Right lobe of liver (tissue), 6 donors: ENCODE measurements around the gene MAFB. TPM values are rescaled to one million over a fixed set of nuclear protein-coding genes. Genes with fewer than 3 reads are reported as not detected.

Experiments used
- ATAC-seq, 4 donors: fragments of 200-7000 bp; cut with Tn5 transposase; one replicate each; pipeline ENCODE4 v1.9.1; 2020; ENCODE audit warnings: mild to moderate bottlenecking in 4 of 4, moderate library complexity in 4 of 4
- DNase-seq, 3 donors: peaks; one replicate each; pipeline ENCODE4 v3.0.0-alpha.2; 2020
- H3K27ac ChIP-seq, 3 donors: fragments of 200-600 bp; one replicate each; pipeline ENCODE4 v1.8.0; 2022
- H3K27me3 ChIP-seq, 2 donors: fragments of 200-600 bp; one replicate each; pipeline ENCODE4 v1.8.0; 2022
- H3K36me3 ChIP-seq, 4 donors: fragments of 200-600 bp; sonication (generic) in 1 of 4; one replicate each; pipeline versions ENCODE4 v1.5.1 to v1.8.0; 2017 to 2022; ENCODE audit warnings: control low read depth in 1 of 4
- H3K4me1 ChIP-seq, 4 donors: fragments of 200-600 bp; sonication (generic) in 1 of 4; one replicate each; pipeline versions ENCODE4 v1.5.1 to v1.8.0; 2017 to 2022; ENCODE audit warnings: control low read depth in 1 of 4
- H3K4me3 ChIP-seq, 3 donors: fragments of 200-600 bp; one replicate each; pipeline ENCODE4 v1.8.0; 2022
- H3K9me3 ChIP-seq, 4 donors: fragments of 200-600 bp; sonication (generic) in 1 of 4; one replicate each; pipeline versions ENCODE4 v1.5.1 to v1.8.0; 2017 to 2022; ENCODE audit warnings: control low read depth in 1 of 4
- POLR2A ChIP-seq: fragments of 450-650 bp; IDR thresholded peaks from one replicate; pipeline ENCODE4 v1.6.1; 2017; ENCODE audit warnings: antibody characterized with exemption, mild to moderate bottlenecking
- WGBS: methylation state at CpG from one replicate; pipeline ENCODE4 v1.1.6; 2018; ENCODE audit warnings: low coverage, low lambda C conversion rate; ENCODE audit not compliant: insufficient coverage; ENCODE audit errors: missing lambda C conversion rate; 5-methylcytosine and 5-hydroxymethylcytosine counted together
- intact Hi-C, 2 donors: fragments of 100-400 bp; cut with DNase I; formaldehyde crosslinking; loops; one replicate each; pipeline versions ENCODE4 v1.11.2 to v1.14.1; 2022
- total RNA-seq, 6 experiments: library from RNA; depleted of rRNA in 2 of 6; stranded (reverse); fragments of >200 nt in 2 of 6; fragmentation: NEBNext Ultra II Directional in 3 of 6; extraction: Animal tissue kit (Norgen Biotek cat#: 25700) in 3 of 6; gene quantifications; one replicate each; pipeline versions ENCODE4 v1.1.0 to v1.2.4, GENCODE V29; 2016 to 2023
- TF ChIP-seq, protein P1 (sequence below), 4 donors: fragments of 200-600 bp in 3 of 4; fragments of 450-650 bp in 1 of 4; IDR thresholded peaks; one replicate each; pipeline versions ENCODE4 v1.5.1 to v1.8.0; 2016 to 2022; ENCODE audit warnings: antibody characterized with exemption in 4 of 4, mild to moderate bottlenecking in 2 of 4
- donor health status: DM: no; HTN: yes; CAD: no.
- donor health status: DM: no; HTN: no; CAD: no.
- donor health status: DM: no; HTN: no; CAD: no.
- donor health status: DM: no; HTN: yes; CAD: no.
- donor health status: DM: no; HTN: yes; CAD: no.

The MAFB gene
- total RNA-seq, 6 experiments from 2014 or later, result 16.6 to 32.3 (median 22.5) TPM

DNA sequence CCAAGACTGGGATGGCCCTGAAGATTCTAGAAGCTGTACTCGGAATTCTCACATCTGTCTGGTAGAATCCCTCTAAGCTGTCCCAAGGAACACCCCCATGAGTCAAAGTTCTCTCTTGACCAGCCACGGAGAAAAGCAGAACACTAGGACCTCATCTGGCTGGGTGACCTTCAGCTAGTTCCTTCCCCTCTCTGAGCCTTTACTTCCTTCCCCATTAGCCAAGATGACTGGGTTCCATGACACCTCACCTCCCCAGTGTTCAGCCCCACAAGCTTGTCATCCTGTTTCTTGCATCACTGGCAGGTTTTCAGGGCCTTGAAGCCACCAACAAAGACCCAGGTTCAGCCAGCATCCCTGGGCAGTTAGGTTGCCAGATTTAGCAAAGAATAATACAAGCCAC is 47.8 kb downstream of the MAFB start:
- no peaks in the 10 kb centered on the region for H3K9me3 ChIP-seq
- no peak overlapping the region for H3K4me3 ChIP-seq
- ATAC-seq, result peak; percentile 19 to 32 (median 26)
- no peak overlapping the region for H3K27ac ChIP-seq
- no peaks in the 10 kb centered on the region for H3K27me3 ChIP-seq
- intact Hi-C loops, result no loop called here
- peak in 1 of 3 donors; percentile 39 for DNase-seq
- H3K36me3 ChIP-seq, result no peaks in the 10 kb centered on the region
- TF ChIP-seq, protein P1, sequence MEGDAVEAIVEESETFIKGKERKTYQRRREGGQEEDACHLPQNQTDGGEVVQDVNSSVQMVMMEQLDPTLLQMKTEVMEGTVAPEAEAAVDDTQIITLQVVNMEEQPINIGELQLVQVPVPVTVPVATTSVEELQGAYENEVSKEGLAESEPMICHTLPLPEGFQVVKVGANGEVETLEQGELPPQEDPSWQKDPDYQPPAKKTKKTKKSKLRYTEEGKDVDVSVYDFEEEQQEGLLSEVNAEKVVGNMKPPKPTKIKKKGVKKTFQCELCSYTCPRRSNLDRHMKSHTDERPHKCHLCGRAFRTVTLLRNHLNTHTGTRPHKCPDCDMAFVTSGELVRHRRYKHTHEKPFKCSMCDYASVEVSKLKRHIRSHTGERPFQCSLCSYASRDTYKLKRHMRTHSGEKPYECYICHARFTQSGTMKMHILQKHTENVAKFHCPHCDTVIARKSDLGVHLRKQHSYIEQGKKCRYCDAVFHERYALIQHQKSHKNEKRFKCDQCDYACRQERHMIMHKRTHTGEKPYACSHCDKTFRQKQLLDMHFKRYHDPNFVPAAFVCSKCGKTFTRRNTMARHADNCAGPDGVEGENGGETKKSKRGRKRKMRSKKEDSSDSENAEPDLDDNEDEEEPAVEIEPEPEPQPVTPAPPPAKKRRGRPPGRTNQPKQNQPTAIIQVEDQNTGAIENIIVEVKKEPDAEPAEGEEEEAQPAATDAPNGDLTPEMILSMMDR (IDR thresholded peaks at IDR 0.05), result no peak
- TF ChIP-seq POLR2A, result no peak
- H3K4me1 ChIP-seq, result peaks cover 0 to 5% (median 0%) of the 10 kb centered on the region in 4 donors
- WGBS, result 40% methylated on average over 1 of the region's 2 CpGs

DNA sequence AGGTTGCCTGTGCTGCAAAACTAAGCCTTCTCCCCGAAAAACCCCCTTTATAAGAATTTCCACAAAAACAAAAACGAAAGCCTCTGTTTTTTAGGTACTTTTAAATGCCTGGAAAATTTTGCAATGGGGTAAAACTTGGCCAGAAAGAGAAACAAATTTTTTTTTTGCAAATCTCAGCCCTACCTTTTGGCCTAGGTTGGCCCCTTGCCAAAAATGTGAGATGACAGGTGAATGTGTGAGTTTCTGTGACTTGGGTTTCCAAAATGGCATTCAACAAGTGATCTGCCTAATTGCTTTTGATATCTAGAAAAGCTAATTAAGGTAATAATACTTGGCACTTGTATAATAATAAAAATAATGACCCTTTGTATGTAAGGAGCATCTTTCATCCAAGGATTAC is 48.4 kb downstream of the MAFB start:
- intact Hi-C loops, result no loop called here
- ATAC-seq (no peak), DNase-seq (no peak)
- no peak overlapping the region for H3K27ac ChIP-seq
- no peaks in the 10 kb centered on the region for H3K9me3 ChIP-seq
- H3K4me3 ChIP-seq, result no peak overlapping the region
- WGBS, result 50% methylated on average over 1 of the region's 2 CpGs
- H3K4me1 ChIP-seq, result peaks cover 0 to 5% (median 0%) of the 10 kb centered on the region in 4 donors
- H3K27me3 ChIP-seq, result no peaks in the 10 kb centered on the region
- H3K36me3 ChIP-seq, result no peaks in the 10 kb centered on the region
- no peak for TF ChIP-seq POLR2A
- TF ChIP-seq, protein P1 (IDR thresholded peaks at IDR 0.05), result no peak

DNA sequence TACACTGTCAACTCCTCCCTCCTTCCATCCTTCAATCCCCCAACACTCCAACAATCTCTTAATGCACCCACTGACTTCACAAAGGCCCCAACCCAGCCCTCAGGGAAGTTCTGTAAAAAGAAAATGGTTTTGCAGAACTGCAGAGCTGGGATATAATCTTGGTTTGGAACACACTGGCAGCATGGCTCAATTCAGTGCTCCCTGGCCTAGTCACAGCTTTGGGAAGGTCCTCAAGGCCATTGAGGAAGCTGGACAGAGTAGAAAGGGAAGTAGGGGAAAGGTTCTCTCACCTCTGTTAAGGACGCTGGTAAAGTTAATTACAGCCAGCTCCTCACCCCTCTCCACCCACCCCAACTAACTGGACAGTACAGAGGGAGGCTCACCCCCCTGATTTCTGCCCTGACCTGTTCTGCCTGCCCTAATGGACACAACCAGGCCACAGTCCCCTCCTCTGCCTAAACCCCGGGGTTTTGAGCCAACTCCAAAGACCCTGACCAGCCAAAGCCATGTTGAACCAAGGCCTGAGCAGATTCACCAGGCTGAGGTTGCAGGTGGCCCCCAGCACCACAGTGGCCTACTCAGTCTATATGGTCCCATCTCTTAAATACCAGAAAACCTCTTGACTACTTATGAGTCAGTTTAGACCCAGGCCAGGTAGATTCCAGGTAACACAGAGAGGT is 49.2 kb downstream of the MAFB start:
- peaks cover 0 to 13% (median 3%) of the 10 kb centered on the region in 4 donors for H3K4me1 ChIP-seq
- no peaks in the 10 kb centered on the region for H3K36me3 ChIP-seq
- no peaks in the 10 kb centered on the region for H3K27me3 ChIP-seq
- no peak overlapping the region for H3K4me3 ChIP-seq
- H3K27ac ChIP-seq, result no peak overlapping the region
- TF ChIP-seq, protein P1 (IDR thresholded peaks at IDR 0.05), result no peak
- TF ChIP-seq POLR2A, result no peak
- peak in 1 of 3 donors; percentile 31 for DNase-seq
- H3K9me3 ChIP-seq, result no peaks in the 10 kb centered on the region
- ATAC-seq, result no peak
- intact Hi-C loops, result no loop called here
- 100% methylated on average over 1 of the region's 2 CpGs for WGBS

DNA sequence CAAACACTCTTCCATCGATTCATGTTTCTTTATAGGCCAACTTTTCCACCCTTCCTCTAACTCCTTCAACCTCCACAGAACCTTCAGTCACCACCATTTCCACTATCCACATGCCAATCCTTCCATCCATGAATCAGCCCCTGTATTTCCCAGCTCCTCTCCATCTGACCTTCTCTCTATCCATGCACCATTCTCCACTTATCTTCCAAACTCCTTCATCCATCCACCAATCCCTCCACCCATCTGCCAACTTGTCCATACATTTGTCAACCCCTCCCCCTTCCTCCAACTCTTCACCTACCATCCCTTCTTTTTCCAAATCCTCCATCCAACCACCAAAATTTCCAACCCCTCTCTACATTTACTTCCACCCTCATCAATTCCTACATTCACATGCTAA is 49.9 kb downstream of the MAFB start:
- Histone ChIP-seq H3K4me1 (peaks cover 0 to 19% (median 3%) of the 10 kb centered on the region in 4 donors), H3K4me3 (no peak overlapping the region), H3K9me3 (no peaks in the 10 kb centered on the region), H3K27ac (no peak overlapping the region), H3K36me3 (no peaks in the 10 kb centered on the region), H3K27me3 (no peaks in the 10 kb centered on the region)
- ATAC-seq (no peak), DNase-seq (no peak)
- TF ChIP-seq POLR2A, result no peak
- TF ChIP-seq, protein P1 (IDR thresholded peaks at IDR 0.05), result no peak
- intact Hi-C loops, result no loop called here
- 67% methylated on average over 1 of the region's 1 CpG for WGBS
